Measurements from ENCODE around the gene SLC52A1.
A peak's percentile ranks its signal among the peaks of the same experiment; 100 is the strongest.

The SLC52A1 gene

DNA sequence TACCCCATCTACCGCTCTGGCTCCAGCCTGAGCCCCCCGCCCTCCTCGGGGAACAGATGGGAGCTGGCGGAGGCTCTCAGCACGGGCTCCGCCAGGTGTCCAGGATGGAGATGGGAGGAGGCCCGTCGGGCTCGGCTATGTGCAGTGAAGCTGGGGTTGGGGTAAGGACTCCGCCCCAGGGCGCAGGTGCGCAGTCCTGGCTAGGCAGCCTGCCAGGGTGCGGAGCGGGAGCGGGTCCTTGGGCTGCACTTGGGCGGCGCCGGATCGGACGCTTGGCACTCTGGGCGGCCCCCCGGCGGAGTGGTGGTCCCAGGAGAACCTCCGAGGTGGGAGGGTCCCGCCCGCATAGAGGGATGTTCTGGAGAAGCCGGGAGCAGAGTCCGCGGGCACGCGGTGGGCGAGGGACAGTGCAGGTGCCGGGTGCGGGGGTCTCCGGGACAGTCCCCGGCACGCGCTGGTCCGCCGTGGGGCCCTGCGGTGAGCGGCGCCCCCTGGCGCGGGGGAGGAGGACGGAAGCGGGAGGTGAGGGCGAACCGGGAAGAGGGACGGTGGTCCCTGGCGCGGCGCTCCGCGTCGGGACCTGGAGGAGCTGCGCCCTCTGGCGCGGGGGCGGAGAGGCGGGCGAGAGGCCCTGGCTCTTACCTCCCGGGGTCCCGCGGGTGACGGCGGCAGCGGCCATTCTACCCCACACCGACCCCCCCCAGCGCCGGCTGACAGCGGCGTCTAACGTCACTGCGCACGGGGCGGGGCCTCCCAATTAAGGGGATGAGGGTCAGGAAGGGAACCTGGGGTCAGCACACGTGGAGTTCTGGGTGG is 48.1 kb downstream of the SLC52A1 start, which contains the start of gene CAMTA2:
Gene CAMTA2, minus strand, starts transcription at position 725 of the 816 bp plus-strand sequence. CDS start 1,453 bp downstream, outside the sequence.
- peak; percentile 80 to 86 for DNase-seq

DNA sequence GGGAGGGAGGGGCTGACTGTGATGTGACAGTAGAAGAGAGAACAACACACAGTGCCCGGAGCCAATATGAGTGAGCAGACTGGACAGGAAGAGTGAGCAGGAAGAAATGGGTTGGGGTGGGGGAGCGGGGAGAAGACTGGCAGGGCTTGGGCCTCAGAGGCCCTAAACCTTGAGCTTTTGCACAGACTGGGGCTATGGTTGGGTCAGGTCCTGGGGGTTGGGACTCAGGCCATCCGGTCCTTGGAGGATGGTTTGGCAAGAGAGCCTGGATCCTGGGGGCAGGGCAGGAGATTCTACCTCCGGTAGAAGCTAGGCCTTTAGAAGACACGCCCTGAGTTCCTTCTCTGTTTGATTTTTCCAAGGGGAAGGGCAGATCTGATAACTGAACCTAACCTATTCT is 48.8 kb downstream of the SLC52A1 start:
- no peak for DNase-seq

Data from hippocampal formation (tissue), 2 donors.